HG02610 (cell line): ENCODE data around the gene DNAJC6.

Source experiments
- ATAC-seq: cut with Tn5 transposase; IDR thresholded peaks from one replicate; pipeline ENCODE4 v1.9.1; 2021; ENCODE audit warnings: mild to moderate bottlenecking, moderate library complexity; ENCODE audit not compliant: unreplicated experiment

The DNAJC6 gene

GRCh38 chr1:65459397-65459768 is 150.0 kb downstream of the DNAJC6 start:
- peak; percentile 66 for ATAC-seq
